Muscle of back (tissue), 11 donors: ENCODE results near the gene IFITM10. TPM values are rescaled to one million over a fixed set of nuclear protein-coding genes. Genes with fewer than 3 reads are reported as not detected.
"Not testable (repeated sequence)": the region's sequence is repeated elsewhere in the genome, so short reads cannot be mapped to it uniquely, and the experiment has no call there.

Experiments
- DNase-seq, 3 donors: peaks; one replicate each; pipeline versions ENCODE4 v3.0.0 to v3.0.0-alpha.2; 2013
- polyA plus RNA-seq, 10 donors: library from polyadenylated mRNA; unstranded; fragments of 120-200 nt; gene quantifications; one replicate each; pipeline ENCODE4 v1.2.1, GENCODE V29; 2013; ENCODE audit not compliant: insufficient read length in 10 of 10

IFITM10 gene
- polyA plus RNA-seq, 10 donors = 0.09 to 0.97 (median 0.21) TPM

- DNase-seq = no peak
Observed at GRCh38 chr11:1692708-1693326, 57.6 kb downstream of the IFITM10 start.

GRCh38 chr11:1691878-1692707 lies 58.3 kb downstream of the IFITM10 start:
- DNase-seq = no peak

- DNase-seq = no peak
Observed at GRCh38 chr11:1691026-1691877, 59.1 kb downstream of the IFITM10 start.

GRCh38 chr11:1690167-1691025 lies 60.0 kb downstream of the IFITM10 start:
- DNase-seq = no peak

- not testable (repeated sequence) for DNase-seq
Observed at GRCh38 chr11:1689250-1690166, 60.9 kb downstream of the IFITM10 start.

- DNase-seq = not testable (repeated sequence)
Observed at GRCh38 chr11:1688336-1688947, 62.0 kb downstream of the IFITM10 start.

GRCh38 chr11:1686220-1686619 lies 64.2 kb downstream of the IFITM10 start:
- not testable (repeated sequence) for DNase-seq

- not testable (repeated sequence) for DNase-seq
Observed at GRCh38 chr11:1684886-1685874, 65.2 kb downstream of the IFITM10 start.

- not testable (repeated sequence) for DNase-seq
Observed at GRCh38 chr11:1683904-1684572, 66.4 kb downstream of the IFITM10 start.

GRCh38 chr11:1683216-1683615 lies 67.2 kb downstream of the IFITM10 start:
- not testable (repeated sequence) for DNase-seq

Other genes with a start within 250 kb of the IFITM10 start
- 10 to 100 TPM in 9 of 10 donors, 1 to 10 TPM in 1; 7.9 to 39.8 (median 19.0) TPM for gene DUSP8, start 178.3 kb downstream of the IFITM10 start, polyA plus RNA-seq
- 1 to 10 TPM in 5 of 10 donors, under 1 TPM in 5; 0.19 to 1.7 (median 0.89) TPM for gene KRTAP5-1, start 165.3 kb downstream of the IFITM10 start, polyA plus RNA-seq
- gene KRTAP5-2, start 152.3 kb downstream of the IFITM10 start, polyA plus RNA-seq = under 1 TPM in 1 of 10 donors, not detected in 9; 0.30 TPM
- gene KRTAP5-3, start 142.1 kb downstream of the IFITM10 start, polyA plus RNA-seq = not detected
- gene KRTAP5-4, start 128.5 kb downstream of the IFITM10 start, polyA plus RNA-seq = not detected
- not detected for gene KRTAP5-5, start 120.8 kb downstream of the IFITM10 start, polyA plus RNA-seq
- gene KRTAP5-6, start 53.4 kb downstream of the IFITM10 start, polyA plus RNA-seq = under 1 TPM in 7 of 10 donors, not detected in 3; 0.37 to 0.96 (median 0.61) TPM
- gene CTSD, start 13.3 kb upstream of the IFITM10 start, polyA plus RNA-seq = 100 to 1,000 TPM in 3 of 10 donors, 10 to 100 TPM in 7; 72.0 to 110 (median 89.6) TPM
- 1 to 10 TPM in 3 of 10 donors, under 1 TPM in 7; 0.26 to 2.8 (median 0.58) TPM for gene SYT8, start 84.4 kb upstream of the IFITM10 start, polyA plus RNA-seq
- 1,000 to 10,000 TPM; 1,680 to 3,659 (median 2,733) TPM for gene TNNI2, start 88.4 kb upstream of the IFITM10 start, polyA plus RNA-seq
- 10 to 100 TPM; 25.7 to 81.2 (median 44.8) TPM for gene LSP1, start 102.5 kb upstream of the IFITM10 start, polyA plus RNA-seq
- gene PRR33, start 141.3 kb upstream of the IFITM10 start, polyA plus RNA-seq = 1 to 10 TPM in 9 of 10 donors, under 1 TPM in 1; 0.98 to 7.7 (median 3.3) TPM
- gene TNNT3, start 169.1 kb upstream of the IFITM10 start, polyA plus RNA-seq = 1,000 to 10,000 TPM; 2,439 to 8,197 (median 6,821) TPM
- 10 to 100 TPM; 57.6 to 94.8 (median 82.0) TPM for gene MRPL23, start 196.7 kb upstream of the IFITM10 start, polyA plus RNA-seq
- gene H19, start 247.2 kb upstream of the IFITM10 start, polyA plus RNA-seq = over 10,000 TPM in 8 of 10 donors, 1,000 to 10,000 TPM in 2; 9,155 to 14,072 (median 11,013) TPM